Fibroblast of lung (primary cell): ENCODE results near the gene LPCAT1. TPM values are rescaled to one million over a fixed set of nuclear protein-coding genes. Genes with fewer than 3 reads are reported as not detected.

Source experiments
- DNase-seq, 2 donors: peaks; one replicate each; pipeline versions ENCODE4 v3.0.0 to v3.0.0-alpha.2; 2010; ENCODE audit warnings: low read depth in 2 of 2
- H2AFZ ChIP-seq: 2 replicates; pipeline ENCODE4 v1.5.1; 2012; ENCODE audit warnings: low read length, control low read depth, inconsistent platforms
- H3K27ac ChIP-seq: 2 replicates; pipeline ENCODE4 v1.5.1; 2011; ENCODE audit warnings: low read length, control low read depth; ENCODE audit not compliant: insufficient read depth
- H3K27me3 ChIP-seq: 2 replicates; pipeline ENCODE4 v1.5.1; 2011; ENCODE audit warnings: mild to moderate bottlenecking, low read length; ENCODE audit not compliant: control insufficient read depth, insufficient read depth
- H3K36me3 ChIP-seq: 2 replicates; pipeline ENCODE4 v1.5.1; 2011; ENCODE audit warnings: low read length; ENCODE audit not compliant: control insufficient read depth, insufficient read depth
- H3K4me1 ChIP-seq: 2 replicates; pipeline ENCODE4 v1.5.1; 2011; ENCODE audit warnings: low read length; ENCODE audit not compliant: control insufficient read depth, insufficient read depth; ENCODE audit errors: extremely low read depth
- H3K4me2 ChIP-seq: 2 replicates; pipeline ENCODE4 v1.5.1; 2011; ENCODE audit warnings: low read length, control low read depth; ENCODE audit not compliant: insufficient read depth; ENCODE audit errors: extremely low read depth
- H3K4me3 ChIP-seq, 4 experiments: fragments of 200-600 bp in 1 of 4; sonication (generic) in 1 of 4; replicated peaks in 1 of 4; 2 replicates each; pipeline ENCODE4 v1.5.1; 2011 to 2016; ENCODE audit warnings: low read length in 4 of 4, low read depth in 3 of 4, mild to moderate bottlenecking in 3 of 4, control low read depth in 2 of 4, inconsistent platforms in 1 of 4, mixed read lengths in 1 of 4; ENCODE audit not compliant: insufficient read depth in 1 of 4; ENCODE audit errors: control extremely low read depth in 1 of 4
- H3K79me2 ChIP-seq: 2 replicates; pipeline ENCODE4 v1.5.1; 2012; ENCODE audit warnings: mild to moderate bottlenecking, low read length, inconsistent platforms; ENCODE audit not compliant: control insufficient read depth, insufficient read depth
- H3K9ac ChIP-seq: 2 replicates; pipeline ENCODE4 v1.5.1; 2011; ENCODE audit warnings: mild to moderate bottlenecking, low read length, control low read depth; ENCODE audit not compliant: insufficient read depth
- H3K9me3 ChIP-seq: 2 replicates; pipeline ENCODE4 v1.5.1; 2012; ENCODE audit warnings: low read depth, low read length; ENCODE audit not compliant: control insufficient read depth, insufficient read depth
- H4K20me1 ChIP-seq: 2 replicates; pipeline ENCODE4 v1.5.1; 2011; ENCODE audit warnings: low read length; ENCODE audit not compliant: control insufficient read depth, insufficient read depth; ENCODE audit errors: extremely low read depth
- CTCF ChIP-seq, 2 donors: IDR thresholded peaks in 1 of 2; conservative IDR thresholded peaks in 1 of 2; 1 replicate in 1 of 2; 2 replicates in 1 of 2; pipeline ENCODE4 v1.5.1; 2011 to 2012; ENCODE audit warnings: low read length in 2 of 2, control low read depth in 1 of 2, inconsistent platforms in 1 of 2, low read depth in 1 of 2, mild to moderate bottlenecking in 1 of 2
- EZH2 ChIP-seq: IDR thresholded peaks from 2 replicates; pipeline ENCODE4 v1.5.1; 2012; ENCODE audit warnings: low read length, control low read depth, mild to moderate bottlenecking; ENCODE audit errors: missing control alignments
- polyA plus RNA-seq, 2 donors: library from polyadenylated mRNA; depleted of rRNA in 1 of 2; stranded (reverse) in 1 of 2; unstranded in 1 of 2; fragments of >200 nt; gene quantifications; 2 replicates each; pipeline ENCODE4 v1.2.1, GENCODE V29; 2011 to 2012; ENCODE audit warnings: missing spikeins in 1 of 2
- total RNA-seq: library from RNA; depleted of rRNA; stranded (reverse); fragments of >200 nt; gene quantifications from 2 replicates; pipeline ENCODE4 v1.2.1, GENCODE V29; 2014

LPCAT1 gene
- total and polyA plus RNA-seq, 2 donors (not counting 1 experiment from before 2014, with no cell fraction given) = 50.8 to 65.2 TPM

DNA sequence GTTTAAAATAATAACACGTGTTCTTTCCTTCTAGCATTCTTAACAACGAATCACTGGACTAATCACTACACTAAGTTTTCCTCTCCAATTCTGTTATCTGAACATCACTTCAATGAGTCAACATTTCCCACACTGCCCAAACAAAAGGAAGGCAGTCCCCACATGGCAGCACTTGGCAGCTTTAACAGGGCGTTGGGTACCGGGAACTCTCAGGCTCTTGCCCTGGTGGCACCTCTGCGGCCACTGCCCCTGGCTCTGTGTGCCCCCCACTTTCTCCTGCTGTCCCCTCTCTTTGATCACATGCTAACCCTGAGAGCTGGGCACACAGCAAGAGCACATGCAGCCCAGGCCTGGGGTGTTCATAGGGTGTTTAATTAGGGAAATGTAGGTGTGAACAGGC lies 94.3 kb downstream of the LPCAT1 start:
- Histone ChIP-seq H3K27me3 (no peaks in the 10 kb centered on the region), H3K9ac (no peak overlapping the region), H3K9me3 (no peaks in the 10 kb centered on the region), H3K79me2 (no peaks in the 10 kb centered on the region), H3K4me1 (no peaks in the 10 kb centered on the region), H3K27ac (no peak overlapping the region), H3K4me2 (no peak overlapping the region), H3K36me3 (no peaks in the 10 kb centered on the region), H4K20me1 (no peaks in the 10 kb centered on the region), H3K4me3 (no peak overlapping the region), H2AFZ (no peak overlapping the region)
- no peak for TF ChIP-seq EZH2
- TF ChIP-seq CTCF (conservative IDR thresholded peaks at IDR 0.05 in 1 of 2, IDR thresholded peaks at IDR 0.05 in 1 of 2; ENCODE audit: low read depth in 1 of 2, low read length in 2 of 2) = no peak
- DNase-seq = no peak

DNA sequence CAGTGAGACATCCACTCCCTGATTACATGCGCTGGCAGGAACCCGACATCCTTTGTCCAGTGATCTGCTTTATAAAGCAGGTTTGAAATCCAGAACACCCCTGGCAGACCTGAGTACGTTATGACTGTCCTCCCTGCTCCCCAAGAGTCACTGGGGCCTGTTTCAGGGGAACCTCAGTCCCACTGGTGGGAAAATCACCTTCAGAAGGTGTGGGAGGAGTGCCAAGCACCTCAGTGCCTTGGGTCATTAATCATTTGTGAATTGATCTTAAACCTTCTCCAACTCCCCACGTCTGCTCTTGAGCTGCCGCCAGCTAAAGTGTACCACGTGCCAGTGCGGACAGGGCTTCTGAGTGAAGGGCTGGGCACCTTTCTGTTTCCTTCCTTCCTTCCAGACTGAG lies 94.7 kb downstream of the LPCAT1 start:
- Histone ChIP-seq H3K36me3 (no peaks in the 10 kb centered on the region), H3K4me1 (no peaks in the 10 kb centered on the region), H3K27ac (no peak overlapping the region), H3K27me3 (no peaks in the 10 kb centered on the region), H3K9me3 (no peaks in the 10 kb centered on the region), H4K20me1 (no peaks in the 10 kb centered on the region), H2AFZ (no peak overlapping the region), H3K9ac (no peak overlapping the region), H3K4me3 (no peak overlapping the region), H3K79me2 (no peaks in the 10 kb centered on the region), H3K4me2 (no peak overlapping the region)
- no peak for TF ChIP-seq EZH2
- TF ChIP-seq CTCF (conservative IDR thresholded peaks at IDR 0.05 in 1 of 2, IDR thresholded peaks at IDR 0.05 in 1 of 2; ENCODE audit: low read depth in 1 of 2, low read length in 2 of 2) = no peak
- no peak for DNase-seq

DNA sequence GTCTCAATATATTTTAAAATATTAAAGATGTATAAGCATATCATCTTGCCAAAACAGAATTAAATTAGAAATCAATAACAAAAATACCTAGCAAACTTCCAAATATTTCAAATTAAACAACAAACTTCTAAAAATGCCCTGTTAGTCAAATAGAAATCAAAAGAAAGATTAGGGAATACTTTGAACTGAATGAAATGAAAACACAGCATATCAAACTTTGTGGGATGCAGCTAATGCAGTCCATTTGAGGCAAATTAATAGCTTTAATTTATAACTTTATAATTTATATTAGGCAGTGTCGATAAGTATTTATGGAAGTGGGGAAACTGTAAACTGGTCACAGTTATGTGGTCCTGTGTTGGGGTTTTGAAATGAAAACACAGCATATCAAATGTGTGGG lies 95.7 kb downstream of the LPCAT1 start:
- H3K36me3 ChIP-seq = no peaks in the 10 kb centered on the region
- H3K4me2 ChIP-seq = no peak overlapping the region
- no peak overlapping the region for H3K4me3 ChIP-seq
- H3K9me3 ChIP-seq = no peaks in the 10 kb centered on the region
- no peak overlapping the region for H3K9ac ChIP-seq
- no peaks in the 10 kb centered on the region for H3K79me2 ChIP-seq
- H3K4me1 ChIP-seq = no peaks in the 10 kb centered on the region
- no peaks in the 10 kb centered on the region for H4K20me1 ChIP-seq
- no peak for TF ChIP-seq CTCF (conservative IDR thresholded peaks at IDR 0.05 in 1 of 2, IDR thresholded peaks at IDR 0.05 in 1 of 2; ENCODE audit: low read depth in 1 of 2, low read length in 2 of 2)
- no peak for TF ChIP-seq EZH2
- H3K27ac ChIP-seq = no peak overlapping the region
- H3K27me3 ChIP-seq = no peaks in the 10 kb centered on the region
- no peak overlapping the region for H2AFZ ChIP-seq
- no peak for DNase-seq
